T47D (cell line): ENCODE results near the gene TSEN2.
"Not testable (repeated sequence)": the region's sequence is repeated elsewhere in the genome, so short reads cannot be mapped to it uniquely, and the experiment has no call there.

Experiments used
- DNase-seq, 2 experiments: peaks; one replicate each; pipeline versions ENCODE4 v3.0.0 to v3.0.0-alpha.2; 2011 to 2012; ENCODE audit warnings: low read depth in 1 of 2, low spot score in 1 of 2
- JUND ChIP-seq: IDR thresholded peaks from 2 replicates; pipeline ENCODE4 v1.6.1; 2012; ENCODE audit warnings: low read depth
- in situ Hi-C: cut with HindIII; loops from 2 replicates; pipeline ENCODE4 v1.10.0; 2016; ENCODE audit warnings: low sequenced_read_pairs, low pct_unique_long_range_greater_than_20kb

TSEN2 gene

GRCh38 chr3:12445523-12446240 lies 38.6 kb upstream of the TSEN2 start:
- no peak for TF ChIP-seq JUND
- DNase-seq: no peak
- in situ Hi-C loops: no loop called here

GRCh38 chr3:12446298-12446697 lies 38.0 kb upstream of the TSEN2 start:
- DNase-seq: no peak
- no peak for TF ChIP-seq JUND
- in situ Hi-C loops: no loop called here

GRCh38 chr3:12447075-12447474 lies 37.2 kb upstream of the TSEN2 start:
- DNase-seq: no peak
- no peak for TF ChIP-seq JUND
- in situ Hi-C loops: no loop called here

- in situ Hi-C loops, DNase-seq: not testable (repeated sequence)
Measured at GRCh38 chr3:12448404-12449202, 35.7 kb upstream of the TSEN2 start.

- in situ Hi-C loops: no loop called here
- no peak for TF ChIP-seq JUND
- peak in 1 of 2 experiments; percentile 58 for DNase-seq
Measured at GRCh38 chr3:12449889-12450682, 34.2 kb upstream of the TSEN2 start.

- TF ChIP-seq JUND: no peak
- in situ Hi-C loops: no loop called here
- DNase-seq: no peak
Measured at GRCh38 chr3:12451481-12451880, 32.8 kb upstream of the TSEN2 start.

DNA sequence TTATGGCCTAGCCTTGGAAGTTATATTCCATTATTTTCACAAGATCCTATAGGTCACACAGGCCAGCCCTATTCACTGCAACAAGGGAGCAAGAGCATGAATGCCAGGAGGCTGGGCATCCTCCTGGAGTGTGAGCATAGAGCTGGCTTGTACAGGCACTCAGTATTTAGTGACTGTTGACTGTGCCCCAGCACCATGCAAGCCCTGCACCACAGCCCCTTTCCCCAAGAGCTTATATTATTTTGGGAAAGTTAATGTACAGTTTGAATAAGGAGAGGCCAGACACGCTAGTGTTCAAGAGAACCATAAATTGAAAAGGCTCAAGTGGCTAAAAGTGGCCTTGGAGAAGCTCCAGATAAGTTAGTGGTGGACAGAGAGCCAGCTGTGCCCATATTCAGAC lies 32.3 kb upstream of the TSEN2 start:
- DNase-seq: no peak
- no peak for TF ChIP-seq JUND
- in situ Hi-C loops: no loop called here

GRCh38 chr3:12452361-12453330 lies 31.6 kb upstream of the TSEN2 start:
- DNase-seq: no peak
- TF ChIP-seq JUND: no peak
- in situ Hi-C loops: no loop called here

- in situ Hi-C loops: no loop called here
- no peak for TF ChIP-seq JUND
- no peak for DNase-seq
Measured at GRCh38 chr3:12454076-12454815, 30.0 kb upstream of the TSEN2 start.

DNA sequence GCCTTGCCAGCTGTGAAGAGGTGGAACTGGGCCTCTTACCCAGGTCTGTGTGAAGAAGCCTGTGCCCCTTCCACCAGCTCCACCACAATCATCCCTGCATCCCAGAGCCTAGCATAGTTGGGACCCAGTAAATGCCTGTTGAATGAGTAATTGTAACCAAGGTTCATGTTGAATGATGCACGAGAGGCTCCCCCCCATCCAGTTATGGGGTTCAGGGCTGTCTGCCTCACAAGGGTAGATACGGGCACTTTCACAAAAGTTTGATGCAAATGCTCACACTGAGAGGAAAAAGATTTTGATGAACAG lies 29.5 kb upstream of the TSEN2 start:
- TF ChIP-seq JUND: no peak
- in situ Hi-C loops: no loop called here

DNA sequence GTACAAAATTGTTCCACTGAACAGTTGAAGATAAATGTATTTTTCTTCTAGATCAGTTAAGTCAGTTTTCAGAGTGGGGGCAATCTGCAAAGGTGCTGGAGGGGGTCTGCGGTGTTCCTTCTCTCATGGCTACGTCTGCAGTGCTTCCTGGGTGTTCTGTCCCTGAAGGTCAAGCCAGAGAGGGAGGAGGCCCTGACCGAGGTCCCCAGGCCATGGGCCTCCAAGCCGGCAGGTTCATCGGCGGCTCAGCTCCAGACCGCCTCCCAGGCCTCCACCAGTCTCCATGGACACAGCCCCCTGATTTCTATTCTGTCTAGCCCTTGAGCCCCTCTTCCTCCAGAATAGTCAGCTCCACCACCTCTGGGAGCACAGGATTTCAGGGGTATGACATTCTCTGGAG lies 28.5 kb upstream of the TSEN2 start:
- no peak for DNase-seq
- in situ Hi-C loops: no loop called here
- TF ChIP-seq JUND: no peak

More for the DNA sequence above, 29.5 kb upstream of the TSEN2 start:
- no peak for DNase-seq
